Measurements from ENCODE around the gene CXCR3.

Gene CXCR3

DNA sequence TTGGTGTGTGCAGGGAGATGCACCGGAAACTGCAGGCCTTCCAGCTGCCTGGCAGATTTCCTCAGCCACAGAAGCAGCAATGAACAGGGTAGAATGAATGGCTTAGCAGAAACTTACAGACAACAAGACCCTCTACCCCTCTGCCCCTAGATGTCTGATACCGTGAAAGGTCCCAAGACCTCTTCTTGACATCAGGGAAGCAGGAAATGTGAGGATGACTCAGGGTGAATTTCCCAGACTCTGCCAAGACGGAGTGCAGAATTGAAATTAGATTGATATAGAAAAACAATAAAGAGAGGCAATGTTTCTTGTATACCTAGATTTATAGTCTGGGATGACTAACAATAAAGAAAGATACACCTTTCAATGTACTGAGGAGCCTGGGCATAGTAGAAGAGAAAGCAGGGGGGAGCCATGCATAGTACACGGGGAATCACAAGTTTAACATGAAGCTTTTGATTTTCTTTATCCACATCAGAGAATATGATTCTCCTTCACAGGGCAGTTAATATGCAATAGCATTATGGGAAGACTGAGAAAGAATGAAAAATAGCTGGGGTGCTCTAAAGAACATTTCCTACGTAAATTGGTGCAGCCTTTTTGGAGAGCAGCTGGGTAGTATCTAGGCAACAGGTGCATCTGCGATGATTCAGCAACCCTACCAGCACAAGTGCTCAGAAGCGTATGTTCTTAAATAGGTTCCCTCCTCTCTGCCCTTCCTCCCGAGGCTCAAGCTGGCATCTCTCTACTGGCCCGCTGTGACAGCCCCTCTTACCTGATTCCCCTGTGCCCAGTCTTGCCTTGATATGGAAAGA is 18.3 kb upstream of the CXCR3 start:
- CTCF ChIA-PET: no interaction called here
- no peak overlapping the region for H3K27ac ChIP-seq
- DNase-seq (ENCODE audit: low spot score): no peak
- TF ChIP-seq CTCF (conservative IDR thresholded peaks at IDR 0.05; ENCODE audit: low read depth): no peak
- POLR2A ChIA-PET (ENCODE audit: low non-redundant PET): no interaction called here

DNA sequence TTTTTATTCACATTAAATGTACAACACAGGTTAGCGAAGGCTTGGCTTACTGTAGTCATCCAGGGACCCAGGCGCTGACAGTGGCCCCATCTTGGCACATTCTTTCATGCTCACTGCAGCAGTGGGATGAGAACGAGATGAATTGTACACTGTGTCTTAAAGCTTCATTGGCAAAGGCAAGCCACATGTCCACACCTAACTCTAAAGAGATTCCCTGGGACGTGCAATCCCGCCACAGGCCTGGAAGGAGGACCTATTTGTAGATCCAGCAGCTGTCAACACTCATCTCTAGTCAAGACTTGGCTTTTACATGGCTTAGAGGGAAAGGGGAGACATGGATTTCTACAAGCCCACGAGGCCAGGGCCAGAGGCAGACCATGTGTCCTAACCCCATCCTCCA is 16.1 kb upstream of the CXCR3 start:
- H3K27ac ChIP-seq: no peak overlapping the region
- CTCF ChIA-PET: no interaction called here
- POLR2A ChIA-PET (ENCODE audit: low non-redundant PET): no interaction called here
- no peak for DNase-seq (ENCODE audit: low spot score)
- TF ChIP-seq CTCF (conservative IDR thresholded peaks at IDR 0.05; ENCODE audit: low read depth): no peak

DNA sequence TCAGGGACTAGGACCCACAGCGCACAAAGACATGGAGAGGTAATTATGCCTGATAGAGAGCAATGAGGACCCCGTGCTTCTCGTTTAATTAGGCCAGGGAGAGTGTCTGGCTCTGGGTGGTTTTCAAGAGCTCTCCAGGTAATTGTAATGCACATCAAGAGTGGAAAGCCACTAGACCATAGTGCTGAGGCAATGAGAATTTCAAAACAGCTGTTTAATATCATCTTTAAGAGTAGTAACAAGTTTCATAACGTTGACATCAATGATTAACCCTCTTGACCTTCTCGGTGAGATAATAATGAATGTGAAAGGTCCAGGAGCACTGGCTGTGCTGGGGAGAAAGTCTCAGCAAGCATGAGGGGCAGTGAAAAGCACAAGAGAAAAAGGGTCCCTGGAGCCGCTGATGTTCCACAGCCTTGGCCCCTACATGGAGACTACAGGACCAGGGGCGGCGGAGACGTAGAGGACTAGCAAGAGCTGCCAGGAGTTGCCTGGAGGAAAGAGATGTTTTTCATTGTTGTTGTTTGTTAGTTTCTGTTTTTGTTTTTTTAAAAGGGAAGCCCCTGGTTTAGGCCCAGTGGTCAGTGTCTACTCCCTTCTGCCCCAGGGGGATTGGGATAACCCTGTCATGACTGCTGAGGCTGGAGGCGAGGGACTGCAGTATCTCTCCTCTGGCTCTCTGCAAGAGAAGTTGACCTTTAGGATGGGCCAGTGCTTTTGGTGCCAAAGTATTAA is 14.8 kb upstream of the CXCR3 start:
- POLR2A ChIA-PET (ENCODE audit: low non-redundant PET): no interaction called here

GRCh38 chrX:71629467-71629866 is 11.2 kb upstream of the CXCR3 start:
- ChIA-PET CTCF (no interaction called here), POLR2A (ENCODE audit: low non-redundant PET) (no interaction called here)
- DNase-seq (ENCODE audit: low spot score): no peak

More for the DNA sequence above, 14.8 kb upstream of the CXCR3 start:
- no peak for TF ChIP-seq CTCF (conservative IDR thresholded peaks at IDR 0.05; ENCODE audit: low read depth)
- DNase-seq (ENCODE audit: low spot score): no peak
- no peak overlapping the region for H3K27ac ChIP-seq
- CTCF ChIA-PET: no interaction called here

GRCh38 chrX:71627588-71628404 is 9.5 kb upstream of the CXCR3 start:
- DNase-seq (ENCODE audit: low spot score): no peak
- CTCF ChIA-PET: interaction anchor here (0.6 kb wide), 1 partner anchor 14 kb away, joined by 3 read pairs; no protein-coding TSS in a partner anchor
- H3K27ac ChIP-seq: no peak overlapping the region
- POLR2A ChIA-PET (ENCODE audit: low non-redundant PET): no interaction called here
- TF ChIP-seq CTCF (conservative IDR thresholded peaks at IDR 0.05; ENCODE audit: low read depth): no peak

More at GRCh38 chrX:71629467-71629866, 11.2 kb upstream of the CXCR3 start:
- H3K27ac ChIP-seq: no peak overlapping the region
- TF ChIP-seq CTCF (conservative IDR thresholded peaks at IDR 0.05; ENCODE audit: low read depth): no peak

- TF ChIP-seq CTCF (conservative IDR thresholded peaks at IDR 0.05; ENCODE audit: low read depth): no peak
- POLR2A ChIA-PET (ENCODE audit: low non-redundant PET): no interaction called here
- CTCF ChIA-PET: no interaction called here
Observed at GRCh38 chrX:71626576-71626975, 8.3 kb upstream of the CXCR3 start.

More at GRCh38 chrX:71626576-71626975, 8.3 kb upstream of the CXCR3 start:
- no peak for DNase-seq (ENCODE audit: low spot score)
- no peak overlapping the region for H3K27ac ChIP-seq
